Natural killer cell treated with Interleukin-12 subunit alpha and Interleukin-12 subunit beta and Interleukin-15 and Interleukin-18, amount 100 ng/mL, for 72 hours (primary cell): Measurements from ENCODE around the gene CBLB. TPM values are rescaled to one million over a fixed set of nuclear protein-coding genes. Genes with fewer than 3 reads are reported as not detected.

Experiments
- ATAC-seq, 2 donors: fragments of 150-1000 bp; cut with Tn5 transposase in 1 of 2; sonication (Bioruptor Pico), chemical (Tn5 transposase) in 1 of 2; 2 replicates each; pipeline ENCODE4 v1.10.0; 2021
- DNase-seq: peaks from one replicate; pipeline ENCODE4 v3.0.0; 2022; ENCODE audit warnings: low spot score
- H3K27ac Mint-ChIP-seq, 2 donors: 1 replicate in 1 of 2; 2 replicates in 1 of 2; pipeline ENCODE4 v1.8.0; 2022; ENCODE audit warnings: mixed read lengths in 2 of 2, mild to moderate bottlenecking in 1 of 2, moderate library complexity in 1 of 2
- H3K27me3 Mint-ChIP-seq, 2 donors: 1 replicate in 1 of 2; 2 replicates in 1 of 2; pipeline ENCODE4 v1.8.0; 2022; ENCODE audit warnings: mixed read lengths in 2 of 2
- H3K36me3 Mint-ChIP-seq: one replicate; pipeline ENCODE4 v1.8.0; 2022; ENCODE audit warnings: mixed read lengths
- H3K4me1 Mint-ChIP-seq, 2 donors: 1 replicate in 1 of 2; 2 replicates in 1 of 2; pipeline ENCODE4 v1.8.0; 2022; ENCODE audit warnings: low read depth in 2 of 2, mixed read lengths in 2 of 2, mild to moderate bottlenecking in 1 of 2
- H3K4me3 Mint-ChIP-seq: one replicate; pipeline ENCODE4 v1.8.0; 2022; ENCODE audit warnings: mixed read lengths
- H3K9me3 Mint-ChIP-seq: 2 replicates; pipeline ENCODE4 v1.8.0; 2022; ENCODE audit warnings: mixed read lengths
- total RNA-seq, 2 donors: library from RNA; stranded (reverse); gene quantifications; one replicate each; pipeline ENCODE4 v1.2.3, GENCODE V29; 2022

The CBLB gene
- total RNA-seq, 2 donors from 2014 or later: 70.8 to 78.3 TPM

- no peaks in the 10 kb centered on the region for H3K36me3 Mint-ChIP-seq
- ATAC-seq: no peak
- no peaks in the 10 kb centered on the region for H3K4me1 Mint-ChIP-seq
- no peak for DNase-seq
- no peak overlapping the region for H3K27ac Mint-ChIP-seq
- no peaks in the 10 kb centered on the region for H3K9me3 Mint-ChIP-seq
- no peak overlapping the region for H3K4me3 Mint-ChIP-seq
- peaks cover 4 to 6% of the 10 kb centered on the region in 2 donors for H3K27me3 Mint-ChIP-seq
Observed at GRCh38 chr3:105629718-105630117, 239.1 kb downstream of the CBLB start.

- DNase-seq (no peak), ATAC-seq (no peak)
- Mint-ChIP-seq H3K27ac (no peak overlapping the region), H3K9me3 (no peaks in the 10 kb centered on the region), H3K4me1 (no peaks in the 10 kb centered on the region), H3K36me3 (no peaks in the 10 kb centered on the region), H3K27me3 (peaks cover 4 to 6% of the 10 kb centered on the region in 2 donors), H3K4me3 (no peak overlapping the region)
Observed at GRCh38 chr3:105626739-105627138, 242.1 kb downstream of the CBLB start.

- no peaks in the 10 kb centered on the region for H3K9me3 Mint-ChIP-seq
- H3K4me1 Mint-ChIP-seq: no peaks in the 10 kb centered on the region
- no peaks in the 10 kb centered on the region for H3K36me3 Mint-ChIP-seq
- ATAC-seq (no peak), DNase-seq (no peak)
- H3K27me3 Mint-ChIP-seq: no peaks in the 10 kb centered on the region
- no peak overlapping the region for H3K27ac Mint-ChIP-seq
- H3K4me3 Mint-ChIP-seq: no peak overlapping the region
Observed at GRCh38 chr3:105622169-105622568, 246.6 kb downstream of the CBLB start.

GRCh38 chr3:105620236-105620635, 248.6 kb downstream of the CBLB start:
- H3K27me3 Mint-ChIP-seq: peaks cover 0 to under 1% of the 10 kb centered on the region in 2 donors
- no peaks in the 10 kb centered on the region for H3K4me1 Mint-ChIP-seq

GRCh38 chr3:105619651-105620050, 249.2 kb downstream of the CBLB start:
- H3K4me3 Mint-ChIP-seq: no peak overlapping the region
- no peak overlapping the region for H3K27ac Mint-ChIP-seq
- no peak for DNase-seq
- no peaks in the 10 kb centered on the region for H3K4me1 Mint-ChIP-seq
- no peak for ATAC-seq
- no peaks in the 10 kb centered on the region for H3K9me3 Mint-ChIP-seq
- peaks cover 0 to 5% of the 10 kb centered on the region in 2 donors for H3K27me3 Mint-ChIP-seq
- H3K36me3 Mint-ChIP-seq: no peaks in the 10 kb centered on the region

More at GRCh38 chr3:105620236-105620635, 248.6 kb downstream of the CBLB start:
- no peak for ATAC-seq
- DNase-seq: no peak
- no peak overlapping the region for H3K27ac Mint-ChIP-seq
- H3K4me3 Mint-ChIP-seq: no peak overlapping the region
- no peaks in the 10 kb centered on the region for H3K9me3 Mint-ChIP-seq
- H3K36me3 Mint-ChIP-seq: no peaks in the 10 kb centered on the region

- Mint-ChIP-seq H3K4me3 (no peak overlapping the region), H3K36me3 (no peaks in the 10 kb centered on the region), H3K4me1 (no peaks in the 10 kb centered on the region), H3K27me3 (peaks cover 0 to 5% of the 10 kb centered on the region in 2 donors), H3K27ac (no peak overlapping the region), H3K9me3 (no peaks in the 10 kb centered on the region)
- no peak for DNase-seq
- ATAC-seq: no peak
Observed at GRCh38 chr3:105618556-105618955, 250.3 kb downstream of the CBLB start.

GRCh38 chr3:105616374-105617121, 252.3 kb downstream of the CBLB start:
- Mint-ChIP-seq H3K27me3 (peaks cover 0 to 5% of the 10 kb centered on the region in 2 donors), H3K36me3 (no peaks in the 10 kb centered on the region), H3K9me3 (no peaks in the 10 kb centered on the region), H3K4me3 (no peak overlapping the region), H3K4me1 (no peaks in the 10 kb centered on the region), H3K27ac (no peak overlapping the region)
- no peak for DNase-seq
- no peak for ATAC-seq

GRCh38 chr3:105615814-105616213, 253.0 kb downstream of the CBLB start:
- Mint-ChIP-seq H3K4me3 (no peak overlapping the region), H3K9me3 (no peaks in the 10 kb centered on the region)

GRCh38 chr3:105614288-105615030, 254.4 kb downstream of the CBLB start:
- peaks cover 0 to 5% of the 10 kb centered on the region in 2 donors for H3K27me3 Mint-ChIP-seq
- no peak overlapping the region for H3K27ac Mint-ChIP-seq
- H3K4me1 Mint-ChIP-seq: no peaks in the 10 kb centered on the region
- H3K4me3 Mint-ChIP-seq: no peak overlapping the region
- H3K9me3 Mint-ChIP-seq: no peaks in the 10 kb centered on the region
- H3K36me3 Mint-ChIP-seq: no peaks in the 10 kb centered on the region
- DNase-seq (no peak), ATAC-seq (no peak)

More at GRCh38 chr3:105615814-105616213, 253.0 kb downstream of the CBLB start:
- Mint-ChIP-seq H3K27ac (no peak overlapping the region), H3K27me3 (peaks cover 0 to 5% of the 10 kb centered on the region in 2 donors), H3K36me3 (no peaks in the 10 kb centered on the region), H3K4me1 (no peaks in the 10 kb centered on the region)
- no peak for DNase-seq
- no peak for ATAC-seq

GRCh38 chr3:105613120-105613519, 255.7 kb downstream of the CBLB start:
- H3K4me1 Mint-ChIP-seq: no peaks in the 10 kb centered on the region
- DNase-seq (no peak), ATAC-seq (peak in 1 of 2 donors; percentile 20)
- no peaks in the 10 kb centered on the region for H3K36me3 Mint-ChIP-seq
- no peak overlapping the region for H3K27ac Mint-ChIP-seq
- H3K4me3 Mint-ChIP-seq: no peak overlapping the region
- H3K27me3 Mint-ChIP-seq: peaks cover 0 to 5% of the 10 kb centered on the region in 2 donors
- H3K9me3 Mint-ChIP-seq: no peaks in the 10 kb centered on the region

GRCh38 chr3:105611304-105612192, 257.3 kb downstream of the CBLB start:
- Mint-ChIP-seq H3K4me1 (no peaks in the 10 kb centered on the region), H3K27me3 (peaks cover 0 to 5% of the 10 kb centered on the region in 2 donors), H3K27ac (no peak overlapping the region), H3K9me3 (no peaks in the 10 kb centered on the region), H3K36me3 (no peaks in the 10 kb centered on the region), H3K4me3 (no peak overlapping the region)
- DNase-seq (no peak), ATAC-seq (no peak)

- Mint-ChIP-seq H3K4me1 (no peaks in the 10 kb centered on the region), H3K27me3 (peaks cover 0 to 5% of the 10 kb centered on the region in 2 donors), H3K27ac (no peak overlapping the region), H3K9me3 (no peaks in the 10 kb centered on the region), H3K4me3 (no peak overlapping the region), H3K36me3 (no peaks in the 10 kb centered on the region)
- ATAC-seq (no peak), DNase-seq (no peak)
Observed at GRCh38 chr3:105610473-105610872, 258.3 kb downstream of the CBLB start.

GRCh38 chr3:105608623-105609022, 260.2 kb downstream of the CBLB start:
- no peaks in the 10 kb centered on the region for H3K36me3 Mint-ChIP-seq
- ATAC-seq (peak in 1 of 2 donors; percentile 33), DNase-seq (no peak)
- H3K4me3 Mint-ChIP-seq: no peak overlapping the region
- no peak overlapping the region for H3K27ac Mint-ChIP-seq
- no peaks in the 10 kb centered on the region for H3K27me3 Mint-ChIP-seq
- no peaks in the 10 kb centered on the region for H3K4me1 Mint-ChIP-seq
- no peaks in the 10 kb centered on the region for H3K9me3 Mint-ChIP-seq
